Nephron progenitor cell (in vitro differentiated cells): Measurements from ENCODE around the gene CDS2.
A peak's percentile ranks its signal among the peaks of the same experiment; 100 is the strongest.

ENCODE experiments used
- DNase-seq: peaks from one replicate; pipeline ENCODE4 v3.0.0; 2021
- H3K27ac Mint-ChIP-seq: 2 replicates; pipeline ENCODE4 v1.8.0; 2021; ENCODE audit warnings: mild to moderate bottlenecking, moderate library complexity, mixed read lengths
- H3K27me3 Mint-ChIP-seq: 2 replicates; pipeline ENCODE4 v1.8.0; 2021; ENCODE audit warnings: mild to moderate bottlenecking, low read depth, mixed read lengths; ENCODE audit not compliant: poor library complexity
- H3K36me3 Mint-ChIP-seq: 2 replicates; pipeline ENCODE4 v1.8.0; 2021; ENCODE audit warnings: low read depth, mixed read lengths
- H3K4me1 Mint-ChIP-seq: 2 replicates; pipeline ENCODE4 v1.8.0; 2021; ENCODE audit warnings: mixed read lengths
- H3K4me3 Mint-ChIP-seq: 2 replicates; pipeline ENCODE4 v1.8.0; 2021; ENCODE audit warnings: mild to moderate bottlenecking, moderate library complexity, mixed read lengths
- H3K9me3 Mint-ChIP-seq: 2 replicates; pipeline ENCODE4 v1.8.0; 2021; ENCODE audit warnings: mild to moderate bottlenecking, moderate library complexity, mixed read lengths
- TF ChIP-seq, protein P1 (sequence below): fragments of 200-600 bp; sonication (generic); IDR thresholded peaks from 2 replicates; pipeline ENCODE4 v1.5.0; 2021; ENCODE audit warnings: antibody characterized with exemption

CDS2 gene

DNA sequence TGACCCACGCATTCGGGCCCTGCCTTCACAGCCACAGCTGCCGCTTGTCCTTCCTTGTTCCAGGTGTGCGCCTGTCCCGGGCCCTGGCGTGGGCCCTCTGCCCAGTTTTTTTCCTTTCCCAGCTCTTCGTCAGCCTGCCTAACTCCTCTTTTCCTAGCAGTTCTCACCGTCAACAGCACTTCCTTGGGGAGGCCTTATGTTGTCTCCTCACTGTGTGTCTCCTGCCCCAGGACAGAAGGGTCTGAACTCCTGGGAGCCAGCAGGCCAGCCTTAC is 71.8 kb downstream of the CDS2 start:
- TF ChIP-seq, protein P1, sequence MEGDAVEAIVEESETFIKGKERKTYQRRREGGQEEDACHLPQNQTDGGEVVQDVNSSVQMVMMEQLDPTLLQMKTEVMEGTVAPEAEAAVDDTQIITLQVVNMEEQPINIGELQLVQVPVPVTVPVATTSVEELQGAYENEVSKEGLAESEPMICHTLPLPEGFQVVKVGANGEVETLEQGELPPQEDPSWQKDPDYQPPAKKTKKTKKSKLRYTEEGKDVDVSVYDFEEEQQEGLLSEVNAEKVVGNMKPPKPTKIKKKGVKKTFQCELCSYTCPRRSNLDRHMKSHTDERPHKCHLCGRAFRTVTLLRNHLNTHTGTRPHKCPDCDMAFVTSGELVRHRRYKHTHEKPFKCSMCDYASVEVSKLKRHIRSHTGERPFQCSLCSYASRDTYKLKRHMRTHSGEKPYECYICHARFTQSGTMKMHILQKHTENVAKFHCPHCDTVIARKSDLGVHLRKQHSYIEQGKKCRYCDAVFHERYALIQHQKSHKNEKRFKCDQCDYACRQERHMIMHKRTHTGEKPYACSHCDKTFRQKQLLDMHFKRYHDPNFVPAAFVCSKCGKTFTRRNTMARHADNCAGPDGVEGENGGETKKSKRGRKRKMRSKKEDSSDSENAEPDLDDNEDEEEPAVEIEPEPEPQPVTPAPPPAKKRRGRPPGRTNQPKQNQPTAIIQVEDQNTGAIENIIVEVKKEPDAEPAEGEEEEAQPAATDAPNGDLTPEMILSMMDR, result no peak
- Mint-ChIP-seq H3K9me3 (no peaks in the 10 kb centered on the region), H3K4me3 (no peak overlapping the region), H3K4me1 (peaks cover 8% of the 10 kb centered on the region), H3K27ac (peak overlapping the region; percentile 80), H3K36me3 (peaks cover 19% of the 10 kb centered on the region), H3K27me3 (no peaks in the 10 kb centered on the region)
- DNase-seq, result no peak

GRCh38 chr20:5203380-5203779 is 76.6 kb downstream of the CDS2 start:
- Mint-ChIP-seq H3K27me3 (peaks cover 2% of the 10 kb centered on the region), H3K36me3 (peaks cover 19% of the 10 kb centered on the region), H3K9me3 (no peaks in the 10 kb centered on the region), H3K4me1 (peaks cover 25% of the 10 kb centered on the region), H3K4me3 (no peak overlapping the region), H3K27ac (no peak overlapping the region)
- TF ChIP-seq, protein P1, result no peak
- no peak for DNase-seq

GRCh38 chr20:5205348-5206210 is 78.8 kb downstream of the CDS2 start:
- Mint-ChIP-seq H3K27ac (no peak overlapping the region), H3K36me3 (peaks cover 17% of the 10 kb centered on the region), H3K9me3 (peaks cover 7% of the 10 kb centered on the region), H3K4me1 (peaks cover 25% of the 10 kb centered on the region), H3K4me3 (peak overlapping the region; percentile 42), H3K27me3 (peaks cover 2% of the 10 kb centered on the region)
- peak; percentile 81 for DNase-seq
- TF ChIP-seq, protein P1, result peak; percentile 90

DNA sequence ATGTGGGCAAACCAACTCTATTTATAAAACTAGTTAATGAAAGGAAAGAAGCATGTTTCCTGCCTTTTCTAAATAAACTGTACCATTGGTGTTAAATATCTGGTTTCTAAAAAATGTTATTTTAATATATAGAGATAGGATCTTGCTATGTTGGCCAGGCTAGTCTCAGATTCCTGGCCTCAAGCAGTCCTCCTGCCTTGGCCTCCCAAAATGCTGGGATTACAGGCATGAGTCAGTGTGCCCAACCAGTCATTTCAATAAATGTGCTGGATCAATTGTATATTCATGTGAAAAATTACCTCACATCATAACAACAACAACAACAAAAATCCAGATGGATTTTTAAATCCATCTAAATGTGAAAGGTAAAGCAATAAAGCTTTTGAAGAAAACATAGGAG is 80.3 kb downstream of the CDS2 start:
- TF ChIP-seq, protein P1, result no peak
- no peak for DNase-seq
- H3K27ac Mint-ChIP-seq, result no peak overlapping the region
- peaks cover 2% of the 10 kb centered on the region for H3K27me3 Mint-ChIP-seq
- peaks cover 16% of the 10 kb centered on the region for H3K36me3 Mint-ChIP-seq
- no peak overlapping the region for H3K4me3 Mint-ChIP-seq
- peaks cover 7% of the 10 kb centered on the region for H3K9me3 Mint-ChIP-seq
- peaks cover 25% of the 10 kb centered on the region for H3K4me1 Mint-ChIP-seq

GRCh38 chr20:5211803-5212714 is 85.3 kb downstream of the CDS2 start:
- no peak for DNase-seq
- H3K36me3 Mint-ChIP-seq, result peaks cover 22% of the 10 kb centered on the region

More at GRCh38 chr20:5211803-5212714, 85.3 kb downstream of the CDS2 start:
- Mint-ChIP-seq H3K27ac (no peak overlapping the region), H3K27me3 (peaks cover 2% of the 10 kb centered on the region), H3K4me1 (no peaks in the 10 kb centered on the region), H3K9me3 (peaks cover 7% of the 10 kb centered on the region), H3K4me3 (no peak overlapping the region)
- TF ChIP-seq, protein P1, result no peak
